ENCODE measurements around the gene NFATC1.

NFATC1 gene

DNA sequence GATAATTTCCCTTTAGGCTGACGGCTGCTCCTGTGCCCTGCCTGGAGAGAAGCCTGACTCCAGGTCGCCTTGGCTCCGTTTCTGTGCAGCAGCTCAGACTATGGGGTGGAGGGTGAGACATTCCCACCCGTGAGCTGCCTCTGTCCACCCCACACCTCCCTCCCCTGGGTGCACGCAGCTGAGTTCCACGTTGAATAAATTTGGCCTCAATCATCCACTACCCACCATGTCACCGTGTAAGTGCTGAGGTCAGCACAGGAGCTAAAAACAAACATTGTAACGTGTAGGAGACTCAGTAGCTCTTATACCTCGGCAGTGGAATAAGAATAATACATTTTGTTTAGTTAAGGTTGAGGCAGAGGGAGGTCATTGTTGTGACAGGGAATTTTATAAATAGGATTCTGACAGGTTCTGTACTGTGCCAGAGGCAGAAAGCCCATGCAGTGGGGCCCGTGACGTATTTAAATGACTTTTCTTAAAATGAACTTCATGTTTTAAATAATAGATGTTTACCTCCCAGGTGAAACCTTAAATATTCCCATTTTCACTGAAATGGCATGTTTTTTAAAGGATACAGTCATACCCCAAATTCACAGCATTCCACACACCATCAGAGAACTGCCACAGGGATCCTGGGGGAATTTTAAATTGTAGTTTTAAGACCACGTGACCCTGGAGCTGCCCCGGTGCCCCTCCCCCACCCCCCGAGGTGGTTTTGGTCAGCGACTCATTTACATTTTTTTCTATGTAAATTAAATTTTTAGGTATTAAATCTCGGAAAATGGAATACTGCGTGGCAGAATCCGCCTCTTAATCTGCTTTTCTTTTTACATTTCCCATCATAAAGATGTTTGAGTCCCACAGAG lies 50.2 kb downstream of the NFATC1 start:
- no peak for DNase-seq

DNA sequence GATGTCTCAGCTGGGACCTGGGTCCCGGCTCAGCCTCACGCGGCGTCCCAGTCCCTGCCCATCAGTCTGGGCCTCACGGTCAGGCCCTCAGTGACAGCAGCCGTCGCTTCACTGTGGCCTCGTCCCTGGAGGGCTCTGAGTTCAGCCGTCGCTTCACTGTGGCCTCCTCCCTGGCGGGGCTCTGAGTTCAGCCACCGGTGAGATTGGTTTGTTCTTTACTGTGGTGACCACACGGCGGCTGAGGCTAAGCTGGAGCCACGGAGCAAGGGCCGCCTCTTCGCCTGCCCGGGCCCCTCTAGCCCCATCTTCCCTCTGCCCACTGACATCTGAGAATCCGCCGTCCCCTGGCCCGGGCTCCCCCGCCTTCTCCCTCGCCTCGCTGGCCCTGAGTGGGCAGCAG lies 51.2 kb downstream of the NFATC1 start:
- no peak for DNase-seq

DNA sequence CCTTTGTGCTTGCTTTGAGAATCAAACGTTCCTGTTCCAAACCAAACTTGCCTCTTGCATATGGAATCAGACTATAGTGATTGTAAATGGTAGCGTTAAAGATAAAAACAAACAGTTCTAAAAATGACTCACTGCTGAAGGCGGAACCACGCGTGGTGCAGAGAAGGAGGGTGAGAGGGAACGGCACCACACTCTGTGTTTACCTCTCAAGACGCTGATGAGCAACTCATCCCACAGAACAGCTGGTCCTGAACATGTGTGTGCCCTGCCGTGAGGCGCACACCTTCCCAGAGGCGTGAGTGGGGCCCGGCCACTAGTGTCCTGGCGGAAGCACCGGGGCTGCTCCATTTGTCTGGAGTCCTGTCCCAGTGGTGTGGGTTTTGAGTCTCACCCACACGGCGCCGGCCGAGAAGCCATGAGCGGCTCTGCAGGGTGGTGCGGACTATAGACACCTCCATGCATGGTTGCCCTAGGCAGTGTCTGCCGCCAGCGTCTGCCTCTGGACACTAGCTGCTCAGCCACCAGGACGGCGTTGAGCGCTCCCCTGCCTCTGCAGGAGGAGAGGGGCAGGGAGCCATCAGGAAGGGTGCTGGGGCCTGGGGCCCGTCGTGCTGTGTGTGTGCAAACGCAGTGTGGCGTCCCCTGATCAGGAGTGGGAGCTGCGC lies 52.1 kb downstream of the NFATC1 start:
- DNase-seq, result no peak

DNA sequence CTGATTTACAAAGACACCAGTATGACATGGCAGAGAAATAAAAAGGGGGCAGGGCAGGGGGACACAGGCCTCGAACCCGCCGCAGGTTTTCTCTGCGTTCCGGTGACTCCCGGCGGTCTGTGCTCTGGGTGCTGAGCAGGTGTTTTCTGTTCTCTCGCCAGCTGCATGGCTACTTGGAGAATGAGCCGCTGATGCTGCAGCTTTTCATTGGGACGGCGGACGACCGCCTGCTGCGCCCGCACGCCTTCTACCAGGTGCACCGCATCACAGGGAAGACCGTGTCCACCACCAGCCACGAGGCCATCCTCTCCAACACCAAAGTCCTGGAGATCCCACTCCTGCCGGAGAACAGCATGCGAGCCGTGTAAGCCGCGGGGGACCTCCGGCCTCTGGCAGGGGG lies 52.9 kb downstream of the NFATC1 start:
- DNase-seq, result no peak

DNA sequence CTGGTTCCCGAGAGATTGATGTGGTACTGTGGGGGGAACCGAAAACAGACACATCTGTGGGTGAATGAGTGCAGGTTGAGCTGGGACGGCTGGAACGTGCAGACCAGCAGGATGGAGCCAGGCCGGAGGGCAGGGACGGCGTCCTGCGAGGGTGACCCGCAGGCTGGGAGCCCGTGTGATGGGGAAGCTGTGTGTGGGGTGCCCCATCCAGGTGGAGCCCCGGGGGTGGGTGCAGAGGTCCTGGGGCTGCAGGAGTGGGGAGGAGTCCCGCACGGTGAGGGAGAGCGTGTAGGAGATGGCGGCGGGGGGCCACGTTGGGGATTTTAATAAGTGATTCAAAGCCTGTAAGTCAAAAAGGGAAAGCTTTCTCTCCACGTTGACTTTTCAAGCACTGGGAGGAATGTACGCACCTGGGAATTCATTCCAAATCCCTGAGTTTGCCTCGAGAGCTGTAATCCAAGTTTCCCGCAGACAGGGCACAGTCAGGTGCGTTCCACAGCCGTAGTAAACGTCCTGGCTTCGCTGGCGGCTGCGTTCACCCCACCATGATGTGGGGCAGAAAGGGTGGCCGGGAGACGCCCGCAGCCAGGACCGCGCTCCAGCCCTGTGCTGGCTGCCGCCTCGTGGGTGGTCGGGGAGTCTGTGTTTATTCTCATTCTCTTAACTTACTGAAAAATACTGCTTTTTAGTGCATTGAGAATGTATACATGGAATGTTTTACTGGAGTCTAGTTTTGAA lies 54.0 kb downstream of the NFATC1 start:
- DNase-seq, result no peak

DNA sequence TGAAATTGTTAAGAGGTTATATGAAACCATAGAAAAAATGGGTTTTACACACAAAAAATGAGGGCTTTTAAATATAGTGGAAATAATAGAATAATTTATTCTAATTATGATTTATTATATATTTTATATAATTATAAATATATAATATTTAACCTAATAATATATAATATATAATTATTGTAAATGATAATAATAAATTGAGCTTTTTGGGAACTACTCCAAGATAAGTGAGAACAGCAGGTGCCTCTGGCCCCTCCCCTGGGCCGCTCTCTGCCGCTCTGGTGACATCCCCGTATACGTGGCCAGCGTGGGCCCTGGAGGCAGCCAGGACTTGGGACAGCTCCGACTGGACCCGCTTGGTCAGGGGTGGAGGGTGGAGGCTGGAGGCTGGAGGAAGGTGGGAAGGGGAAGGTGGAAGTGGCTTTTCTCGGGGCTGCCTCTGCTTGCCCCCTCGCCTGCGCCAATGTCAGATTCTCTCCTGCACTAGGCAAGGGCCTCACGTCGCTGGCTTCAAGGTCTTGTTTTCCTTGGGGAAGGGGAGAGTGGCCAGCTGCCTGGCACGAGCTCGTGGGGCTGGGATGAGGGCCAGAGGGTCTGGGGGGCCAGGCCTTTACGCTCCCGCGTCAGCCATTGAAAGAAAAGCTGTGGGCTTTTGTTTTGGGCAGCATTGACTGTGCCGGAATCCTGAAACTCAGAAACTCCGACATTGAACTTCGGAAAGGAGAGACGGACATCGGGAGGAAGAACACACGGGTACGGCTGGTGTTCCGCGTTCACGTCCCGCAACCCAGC lies 54.8 kb downstream of the NFATC1 start:
- DNase-seq, result no peak

DNA sequence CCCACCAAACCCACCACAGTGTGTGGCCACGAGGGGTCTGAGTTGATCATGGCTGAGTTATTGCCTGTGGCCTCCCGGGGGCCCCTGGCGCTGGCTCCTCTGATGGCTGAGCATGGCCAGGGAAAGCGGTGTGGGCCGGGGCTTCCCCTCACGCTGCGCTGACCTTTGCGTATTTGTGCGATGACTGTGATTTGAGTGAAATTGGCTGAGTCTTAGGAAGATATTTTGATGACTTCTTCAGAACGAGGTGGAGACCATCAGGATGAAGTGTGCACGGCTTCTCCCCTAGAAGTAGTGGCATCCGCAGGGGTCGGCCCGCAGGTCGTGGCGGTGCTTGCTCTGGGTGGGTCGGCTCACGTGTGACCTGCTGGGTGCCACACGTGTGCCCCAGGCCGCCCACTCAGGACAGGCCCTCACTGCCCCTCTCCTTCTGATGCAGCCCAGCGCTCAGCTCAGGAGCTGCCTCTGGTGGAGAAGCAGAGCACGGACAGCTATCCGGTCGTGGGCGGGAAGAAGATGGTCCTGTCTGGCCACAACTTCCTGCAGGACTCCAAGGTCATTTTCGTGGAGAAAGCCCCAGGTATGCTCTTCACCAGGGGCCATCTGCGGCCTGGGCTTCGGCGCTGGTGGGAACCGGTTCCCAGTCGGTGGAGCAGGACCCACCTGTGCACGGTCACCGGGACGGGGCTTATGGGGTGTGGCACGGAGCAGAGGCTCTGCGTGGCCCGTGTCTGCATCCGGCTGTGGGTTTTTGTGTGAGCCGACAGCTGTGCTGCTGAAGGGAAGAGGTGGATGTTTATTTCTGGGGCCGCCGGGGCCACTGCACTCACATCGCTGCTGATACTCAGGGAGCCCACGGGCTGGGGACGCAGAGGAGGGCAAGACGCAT lies 55.8 kb downstream of the NFATC1 start:
- no peak for DNase-seq

DNA sequence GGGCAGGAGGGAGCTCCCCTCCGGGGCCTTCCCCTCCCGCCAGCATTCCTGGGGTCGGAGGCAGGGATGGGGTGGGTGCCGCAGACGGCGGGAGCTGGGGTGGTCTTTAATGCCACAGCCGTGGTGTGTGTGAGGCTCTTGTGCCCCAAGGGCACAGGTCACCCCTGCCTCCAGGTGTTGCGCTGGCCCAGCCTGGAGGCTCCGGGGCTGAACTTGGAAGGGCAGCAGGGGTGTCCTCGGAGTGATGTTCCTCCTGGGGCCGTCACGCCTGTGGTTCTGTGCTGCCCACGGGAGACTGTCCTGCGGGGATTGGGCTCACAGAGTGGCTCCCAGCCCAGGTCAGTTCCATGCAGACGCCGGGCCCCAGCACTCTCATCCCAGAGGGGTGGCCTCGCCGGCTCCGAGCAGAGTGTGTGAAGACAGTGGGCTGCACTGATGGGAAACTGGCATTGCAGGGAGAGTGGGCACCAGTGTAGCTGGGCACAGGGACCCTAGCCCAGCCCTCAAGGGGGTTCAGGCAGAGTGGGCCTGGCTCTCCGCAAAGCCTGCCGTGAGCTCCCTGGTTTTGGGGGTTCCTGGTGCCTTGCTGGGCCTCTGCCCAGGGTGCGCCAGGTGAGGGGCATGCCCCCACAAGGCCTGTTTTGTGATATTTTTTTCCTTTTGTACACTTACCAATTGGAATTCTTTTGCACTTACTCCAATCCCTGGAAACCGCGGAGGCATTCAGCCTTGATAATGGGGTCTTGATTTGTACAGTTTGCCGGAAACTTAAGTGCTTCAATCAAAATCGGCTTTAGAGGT lies 56.7 kb downstream of the NFATC1 start:
- DNase-seq, result no peak

DNA sequence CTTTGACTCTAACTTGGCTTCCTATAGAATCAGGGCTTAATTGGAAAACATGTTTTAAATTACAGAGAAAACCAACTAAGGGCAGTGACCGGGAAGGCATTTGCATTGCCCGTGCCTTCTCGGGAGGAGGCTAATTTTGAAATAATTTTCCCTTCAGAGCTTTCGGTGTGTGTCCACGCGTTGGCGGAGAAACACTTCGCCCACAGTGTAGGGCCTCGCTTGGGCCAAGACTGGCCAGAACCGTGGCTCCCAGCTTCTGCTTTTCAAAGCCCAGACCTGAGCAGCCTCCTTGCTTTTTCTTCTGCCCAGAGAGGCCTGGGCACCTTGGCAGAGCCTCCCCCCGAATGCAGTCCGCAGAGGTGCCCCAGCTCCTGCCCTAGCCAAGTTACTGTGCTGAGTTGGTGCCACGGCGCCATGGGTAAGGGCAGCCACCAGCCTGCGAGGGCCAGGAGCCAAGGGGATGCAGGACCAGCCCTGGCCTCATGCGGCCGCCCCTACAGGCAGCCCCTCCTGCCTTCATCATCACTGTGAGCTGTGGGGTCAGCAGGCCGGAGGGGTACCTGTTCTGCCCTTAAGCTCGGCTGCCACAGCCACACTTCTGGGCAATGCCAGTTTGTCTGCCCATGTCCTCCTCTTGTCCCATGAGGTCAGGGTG lies 57.4 kb downstream of the NFATC1 start:
- DNase-seq, result no peak

DNA sequence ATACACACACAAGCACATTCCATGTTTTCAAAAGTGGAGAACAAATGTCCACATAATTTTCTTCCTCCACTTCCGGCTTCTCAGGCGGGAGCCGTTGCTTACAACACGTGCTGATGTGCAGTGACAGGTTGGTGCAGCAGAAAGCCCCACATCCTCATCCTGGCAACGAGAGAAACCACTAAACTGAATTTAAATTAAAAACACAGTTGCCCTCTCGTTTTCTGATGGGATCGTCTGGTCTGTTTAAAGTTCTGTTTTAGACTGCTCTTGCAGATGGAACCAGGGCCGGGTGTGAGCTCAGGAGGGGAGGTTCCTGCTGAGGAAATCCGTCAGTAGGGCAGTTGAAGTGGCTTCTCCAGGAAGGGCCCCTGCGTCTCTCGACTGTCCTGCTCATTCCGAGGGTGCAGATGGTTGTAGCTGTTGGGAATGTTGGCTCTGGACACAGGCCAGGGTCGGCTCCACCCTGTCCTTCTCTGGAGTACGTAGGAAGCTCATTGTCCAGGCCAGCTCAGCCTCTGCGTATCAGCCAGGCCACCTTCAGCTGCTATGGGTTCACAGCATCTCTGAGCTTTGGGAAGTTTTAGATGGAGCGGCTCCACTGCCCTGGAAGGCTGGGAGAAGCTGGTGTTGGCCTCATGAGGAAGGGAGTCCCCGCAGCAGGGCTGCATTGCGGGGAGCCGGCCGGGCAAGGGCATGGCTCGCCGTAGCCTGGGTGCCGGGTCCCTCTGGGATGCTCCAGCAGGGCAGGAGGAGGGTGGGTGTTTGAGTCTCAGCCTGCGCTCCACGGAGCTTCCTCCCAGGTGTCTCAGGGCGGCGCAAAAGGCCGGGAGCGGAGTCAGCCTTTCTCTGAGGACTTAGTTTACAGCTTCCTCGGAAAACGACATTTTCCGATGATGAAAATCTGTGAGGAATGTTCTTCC lies 58.3 kb downstream of the NFATC1 start:
- DNase-seq, result no peak

DNA sequence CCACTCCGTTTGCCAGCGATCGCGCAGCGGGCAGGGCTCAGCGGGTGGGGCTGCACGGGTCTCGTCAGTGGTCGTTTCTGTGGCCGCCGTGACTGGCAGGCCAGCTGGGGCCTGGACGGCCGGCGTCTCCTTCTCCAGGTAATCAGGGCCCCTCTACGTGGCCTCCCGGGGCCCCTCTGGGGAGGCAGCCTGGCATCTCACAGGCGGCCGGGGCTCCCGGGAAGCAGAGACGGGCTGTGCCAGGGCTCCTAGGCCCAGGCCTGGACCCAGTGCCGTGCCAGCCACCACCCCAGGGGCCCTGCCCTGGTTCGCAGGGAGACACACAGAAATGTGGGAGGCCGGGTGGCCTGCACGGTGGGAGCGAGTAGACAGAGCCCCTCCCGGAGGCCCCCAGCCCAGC lies 59.5 kb downstream of the NFATC1 start:
- no peak for DNase-seq

DNA sequence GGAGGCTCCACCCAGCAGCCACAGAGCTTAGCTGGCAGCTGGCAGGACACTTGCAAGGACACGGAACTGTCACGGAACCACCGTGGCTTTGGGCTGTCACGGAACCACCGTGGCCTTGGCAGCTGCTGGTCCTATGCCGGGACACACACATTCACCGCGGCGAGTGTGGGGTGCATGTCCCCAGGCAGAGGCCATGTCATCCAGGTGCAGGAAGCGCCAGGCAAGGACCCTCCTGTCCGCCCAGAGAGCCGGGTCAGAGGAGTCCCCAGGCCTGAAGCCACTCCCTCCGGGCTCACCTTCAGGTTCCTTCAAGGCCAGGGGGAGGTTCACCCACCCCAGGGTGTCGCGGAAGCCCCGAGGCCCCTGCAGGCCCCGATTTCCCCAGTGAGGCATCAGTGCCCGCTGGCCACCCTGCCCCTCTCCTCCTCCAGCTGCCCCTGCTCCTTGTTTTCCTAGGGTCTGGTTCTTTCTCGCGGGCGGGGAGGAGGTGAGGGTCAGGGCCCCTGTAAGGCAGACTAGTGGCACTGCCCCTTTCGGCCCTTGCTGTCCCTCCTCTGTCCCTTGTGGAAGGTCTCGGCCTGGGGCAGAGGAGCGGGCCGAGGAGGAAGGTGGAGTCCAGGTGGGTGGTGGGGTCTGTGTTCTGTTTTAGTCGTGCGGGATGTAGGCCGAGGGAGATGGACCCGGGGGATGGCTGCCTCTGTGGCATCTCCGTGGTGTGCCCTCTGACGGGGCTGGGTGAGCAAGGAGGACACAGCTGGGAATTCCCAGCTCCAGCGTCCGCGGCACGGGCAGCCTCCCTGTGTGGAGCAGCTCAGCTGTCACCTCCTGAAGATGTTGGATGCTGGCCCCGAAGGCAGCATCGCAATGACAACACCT lies 60.6 kb downstream of the NFATC1 start:
- no peak for DNase-seq

DNA sequence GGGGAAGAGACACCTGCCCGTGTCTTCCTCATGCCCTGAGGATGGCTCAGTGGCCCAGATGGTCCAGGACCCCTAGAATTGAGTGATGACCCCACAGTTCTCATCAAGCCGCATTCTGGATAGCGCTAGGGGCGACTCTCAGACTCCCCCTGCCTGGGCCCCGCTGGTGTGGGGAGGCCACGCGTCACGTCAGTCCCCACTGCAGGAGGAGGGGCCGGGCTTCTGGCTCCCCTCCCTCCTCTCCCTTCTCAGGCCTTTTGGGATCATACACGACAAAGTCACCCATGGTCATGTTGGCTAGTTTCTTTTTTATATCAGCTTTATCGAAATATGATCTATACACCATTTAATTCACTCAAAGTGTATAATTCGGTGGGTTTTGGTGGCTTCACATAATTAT lies 61.5 kb downstream of the NFATC1 start:
- no peak for DNase-seq

DNA sequence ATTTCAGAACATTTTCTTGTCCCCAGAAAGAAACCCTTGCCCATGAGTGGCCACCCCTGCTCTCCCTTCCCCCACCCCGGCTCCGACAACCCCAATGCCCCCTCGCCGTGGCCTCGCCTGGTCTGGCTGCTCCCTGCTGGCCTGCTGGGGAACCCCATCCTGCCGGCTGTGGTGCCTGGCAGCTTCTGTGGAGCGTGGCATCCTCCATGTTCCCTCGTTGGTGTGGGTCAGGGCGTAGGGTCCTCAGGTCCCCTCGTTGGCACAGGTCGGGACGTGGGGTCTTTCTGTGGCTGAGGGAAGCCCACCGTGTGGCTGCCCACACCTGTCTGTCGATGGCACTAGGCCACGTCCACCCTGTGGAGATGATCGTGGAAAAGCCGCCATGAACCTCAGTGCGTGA lies 61.9 kb downstream of the NFATC1 start:
- no peak for DNase-seq

DNA sequence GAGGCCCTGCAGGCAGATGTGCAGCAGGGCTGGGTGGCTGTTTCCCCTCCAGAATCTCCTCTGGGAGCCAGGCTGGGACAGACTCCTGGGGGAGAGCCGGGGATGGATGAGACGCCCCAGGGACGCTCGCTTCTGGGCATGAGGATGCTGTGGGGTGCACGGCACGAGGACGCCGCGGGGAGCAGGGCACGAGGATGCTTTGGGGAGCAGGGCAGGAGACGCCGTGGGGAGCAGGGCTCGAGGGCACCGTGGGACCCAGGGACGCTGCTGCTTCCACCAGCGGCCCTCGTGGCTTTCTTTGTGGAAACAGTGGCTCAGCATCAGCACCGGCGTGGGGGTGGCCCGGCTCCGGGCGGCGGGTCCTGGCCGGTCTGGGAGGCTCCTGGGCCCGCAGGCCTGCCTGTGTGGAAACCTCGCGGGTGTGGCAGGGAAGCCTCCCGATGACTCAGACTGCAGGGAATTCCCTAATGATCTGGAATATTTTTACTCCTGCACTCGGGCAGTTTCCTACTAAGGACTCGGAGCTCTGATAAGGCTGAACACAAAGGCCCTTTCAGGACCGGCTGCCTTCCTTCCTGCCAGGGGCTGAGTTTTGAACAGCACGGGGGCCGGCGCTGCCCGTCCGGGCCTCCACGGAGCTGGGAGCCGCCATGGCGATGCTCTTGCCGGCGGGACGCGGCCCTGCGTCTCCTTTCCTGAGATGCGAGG lies 62.6 kb downstream of the NFATC1 start:
- peak; percentile 67 for DNase-seq

DNA sequence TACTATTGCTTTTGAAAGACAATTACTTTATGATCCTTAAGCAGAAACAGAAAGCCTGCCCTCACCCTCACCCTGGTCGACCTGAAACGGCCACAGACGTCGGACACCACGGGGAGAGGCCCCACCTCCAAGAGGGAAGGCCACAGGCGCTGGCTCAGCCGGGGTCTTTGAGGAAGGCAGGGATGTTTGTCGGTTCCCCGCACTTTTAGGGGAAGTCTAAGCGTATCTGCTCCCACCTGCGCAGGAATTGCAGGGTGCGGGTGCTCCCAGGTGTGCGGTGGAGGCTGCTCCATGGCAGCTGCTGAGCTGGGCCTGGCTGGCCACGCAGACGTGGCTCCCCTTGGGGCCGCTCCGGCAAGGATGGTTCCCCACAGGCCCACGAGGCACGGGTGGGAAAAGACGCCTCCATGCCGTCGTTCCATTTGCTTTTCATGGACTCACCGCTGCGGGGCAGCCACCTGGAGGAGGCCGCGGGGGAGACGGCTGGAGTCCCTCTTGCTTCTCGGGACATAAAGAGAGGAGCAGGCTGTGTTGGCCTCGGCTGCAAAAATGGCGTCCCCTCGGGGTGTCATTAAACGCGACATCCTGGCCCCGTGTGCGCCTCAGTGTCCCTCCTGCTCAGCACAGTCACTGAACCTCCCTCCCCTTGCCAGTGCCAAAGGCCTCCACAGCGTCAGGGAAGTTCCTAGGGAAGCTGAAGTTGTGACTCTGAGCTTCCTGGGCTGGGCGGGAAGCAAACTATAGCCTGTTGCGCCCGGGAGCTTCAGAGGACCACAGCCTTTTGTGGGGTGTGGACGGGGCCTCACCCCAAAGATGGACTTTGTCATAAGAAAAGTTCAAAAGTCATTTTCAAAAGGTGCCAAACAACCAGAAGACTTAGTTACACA lies 63.4 kb downstream of the NFATC1 start:
- no peak for DNase-seq

Data from kidney glomerular epithelial cell (primary cell).